ENCODE measurements around the gene SFXN4. TPM values are rescaled to one million over a fixed set of nuclear protein-coding genes. Genes with fewer than 3 reads are reported as not detected.
"Not testable (repeated sequence)": the region's sequence is repeated elsewhere in the genome, so short reads cannot be mapped to it uniquely, and the experiment has no call there.

Gene SFXN4
- total RNA-seq, 1 donor from 2014 or later, result 15.8 TPM

GRCh38 chr10:119112056-119112455 is 53.5 kb downstream of the SFXN4 start:
- no peak for DNase-seq (ENCODE audit: low spot score)

DNA sequence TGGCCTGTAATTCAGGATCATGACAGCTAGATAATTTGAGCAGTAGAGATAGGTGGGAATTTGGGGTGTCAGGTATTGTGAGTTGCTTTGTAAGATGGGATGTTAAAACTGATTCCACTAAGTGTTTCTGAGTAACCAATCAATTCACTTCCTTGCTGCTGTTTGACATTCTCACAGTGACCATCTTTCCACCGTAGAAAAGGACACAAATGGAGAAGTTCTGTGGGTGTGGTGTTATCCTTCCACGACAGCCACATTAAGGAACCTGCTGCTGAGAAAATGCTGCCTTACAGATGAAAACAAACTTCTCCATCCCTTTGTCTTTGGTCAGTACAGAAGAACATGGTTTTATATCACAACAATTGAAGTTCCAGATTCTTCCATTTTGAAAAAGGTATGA is 57.7 kb downstream of the SFXN4 start:
- not testable (repeated sequence) for DNase-seq (ENCODE audit: low spot score)

DNA sequence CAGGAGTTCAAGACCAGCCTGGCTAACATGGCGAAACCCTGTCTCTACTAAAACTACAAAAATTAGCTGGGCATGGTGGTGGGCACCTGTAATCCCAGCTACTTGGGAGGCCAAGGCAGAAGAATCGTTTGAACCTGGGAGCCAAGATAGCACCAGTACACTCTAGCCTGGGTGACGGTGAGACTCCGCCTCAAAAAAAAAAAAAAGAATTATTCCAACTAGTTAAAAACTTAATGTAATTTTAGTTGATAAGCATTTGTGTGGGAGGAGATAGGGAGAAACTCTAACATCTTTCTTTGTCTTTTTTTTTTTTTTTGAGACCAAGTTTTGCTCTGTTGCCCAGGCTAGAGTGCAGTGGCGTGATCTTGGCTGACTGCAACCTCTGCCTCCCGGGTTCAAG is 58.4 kb downstream of the SFXN4 start:
- DNase-seq (ENCODE audit: low spot score), result not testable (repeated sequence)

DNA sequence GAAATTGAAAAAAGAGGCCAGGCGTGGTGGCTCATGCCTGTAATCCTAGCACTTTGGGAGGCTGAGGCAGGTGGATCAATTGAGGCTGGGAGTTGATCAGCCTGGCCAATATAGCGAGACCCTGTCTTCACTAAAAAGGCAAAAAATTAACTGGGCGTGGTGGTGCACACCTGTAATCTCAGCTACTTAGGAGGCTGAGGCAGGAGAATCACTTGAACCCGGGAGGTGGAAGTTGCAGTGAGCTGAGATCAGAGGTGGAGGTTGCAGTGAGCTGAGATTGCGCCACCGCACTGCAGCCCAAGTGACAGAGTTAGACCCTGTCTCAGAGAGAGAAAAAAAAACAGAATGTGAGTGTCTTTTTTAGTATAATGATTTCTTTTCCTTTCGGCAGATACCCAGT is 59.6 kb downstream of the SFXN4 start:
- not testable (repeated sequence) for DNase-seq (ENCODE audit: low spot score)

DNA sequence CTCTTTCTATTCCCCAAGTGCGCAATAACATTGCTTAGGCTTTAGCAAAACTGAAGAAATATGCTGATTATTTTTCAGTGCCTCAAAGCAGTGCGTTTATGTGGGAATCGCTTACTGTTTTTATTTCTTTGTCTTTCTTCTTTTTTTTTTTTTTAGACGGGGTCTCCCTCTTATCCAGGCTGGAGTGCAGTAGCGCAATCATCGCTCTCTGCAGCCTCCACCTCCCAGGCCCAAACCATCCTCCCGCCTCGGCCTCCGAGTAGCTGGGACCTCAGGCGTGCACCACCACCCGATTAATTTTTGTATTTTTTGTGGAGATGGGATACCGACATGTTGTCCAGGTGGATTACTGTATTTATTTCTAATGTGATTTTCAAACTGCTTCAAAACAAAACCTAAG is 60.4 kb downstream of the SFXN4 start:
- DNase-seq (ENCODE audit: low spot score), result no peak

DNA sequence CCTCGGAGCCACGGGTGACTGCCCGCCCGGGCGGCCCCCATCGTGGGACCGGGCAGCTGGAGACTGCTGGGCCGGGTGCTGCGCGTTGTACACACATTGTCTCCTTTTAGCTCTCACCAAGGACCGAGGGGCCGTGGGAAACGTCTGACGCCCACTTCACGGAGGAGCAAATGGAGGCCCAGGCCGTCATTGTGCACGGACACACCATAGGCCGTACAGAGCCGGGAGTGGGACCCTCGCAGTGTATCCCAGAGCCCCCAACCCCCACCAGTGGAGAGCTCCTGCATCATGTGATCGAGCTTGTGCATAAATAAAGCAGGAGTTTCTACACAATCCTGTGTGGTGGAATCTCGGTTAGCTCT is 60.9 kb downstream of the SFXN4 start:
- DNase-seq (ENCODE audit: low spot score), result no peak

GRCh38 chr10:119103903-119104653 is 61.4 kb downstream of the SFXN4 start, which contains the start of gene DENND10:
TSS of gene DENND10 (plus strand) at chr10:119104113. CDS start at chr10:119104143, 30 bp downstream.
- peak; percentile 78 for DNase-seq (ENCODE audit: low spot score)

- DNase-seq (ENCODE audit: low spot score), result no peak
These were observed 62.1 kb downstream of the SFXN4 start for GRCh38 chr10:119103241-119103902.

- DNase-seq (ENCODE audit: low spot score), result no peak
These were observed 64.0 kb downstream of the SFXN4 start for GRCh38 chr10:119101366-119102098.

- no peak for DNase-seq (ENCODE audit: low spot score)
These were observed 64.9 kb downstream of the SFXN4 start for GRCh38 chr10:119100434-119101238.

- no peak for DNase-seq (ENCODE audit: low spot score)
These were observed 66.9 kb downstream of the SFXN4 start for GRCh38 chr10:119098576-119098975.

- not testable (repeated sequence) for DNase-seq (ENCODE audit: low spot score)
These were observed 68.7 kb downstream of the SFXN4 start for GRCh38 chr10:119096641-119097415.

- no peak for DNase-seq (ENCODE audit: low spot score)
These were observed 69.9 kb downstream of the SFXN4 start for GRCh38 chr10:119095640-119096039.

DNA sequence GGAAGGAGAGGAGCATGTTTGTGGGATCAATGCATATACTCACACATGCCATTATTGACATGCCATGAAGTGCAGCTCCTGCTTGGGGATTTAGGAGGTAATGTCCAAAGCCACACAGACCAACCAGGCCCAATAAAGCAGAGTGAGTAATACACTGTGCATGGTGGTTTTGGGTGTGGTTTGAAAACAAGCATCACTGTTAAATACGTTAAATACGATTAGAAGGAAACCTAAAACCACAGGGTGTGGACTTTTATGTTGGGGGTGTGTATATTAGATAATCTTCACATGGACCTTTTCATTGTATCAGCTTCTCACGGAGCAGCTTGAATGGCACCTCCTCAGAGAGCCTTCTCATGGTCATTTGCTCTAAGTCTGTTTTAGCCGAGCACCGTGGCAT is 74.5 kb downstream of the SFXN4 start:
- no peak for DNase-seq (ENCODE audit: low spot score)

Other genes starting within 250 kb of the SFXN4 start
- gene NANOS1, start 136.0 kb downstream of the SFXN4 start, total RNA-seq, result 0.60 TPM
- gene EIF3A, start 84.9 kb downstream of the SFXN4 start, total RNA-seq, result 86.8 TPM
- gene DENND10, start 61.6 kb downstream of the SFXN4 start, total RNA-seq, result 30.0 TPM
- gene PRDX3, start 13.1 kb upstream of the SFXN4 start, total RNA-seq, result 126 TPM
- gene GRK5, start 41.9 kb upstream of the SFXN4 start, total RNA-seq, result 21.1 TPM